D721Med (cell line): Measurements from ENCODE around the gene PLEKHA5.

Experiments used
- DNase-seq: peaks from one replicate; pipeline ENCODE4 v3.0.0; 2011; ENCODE audit warnings: low spot score; ENCODE audit not compliant: insufficient read length
- FAIRE-seq: peaks from 2 replicates; lab custom pipeline; 2011; peaks lifted over from hg19 to GRCh38; lab: Jason Lieb, UNC
- TF ChIP-seq, protein P1 (sequence below): IDR thresholded peaks from 2 replicates; pipeline ENCODE4 v1.5.1; 2012; ENCODE audit warnings: mild to moderate bottlenecking, control low read depth; ENCODE audit not compliant: insufficient read depth; ENCODE audit errors: missing control alignments

The PLEKHA5 gene

DNA sequence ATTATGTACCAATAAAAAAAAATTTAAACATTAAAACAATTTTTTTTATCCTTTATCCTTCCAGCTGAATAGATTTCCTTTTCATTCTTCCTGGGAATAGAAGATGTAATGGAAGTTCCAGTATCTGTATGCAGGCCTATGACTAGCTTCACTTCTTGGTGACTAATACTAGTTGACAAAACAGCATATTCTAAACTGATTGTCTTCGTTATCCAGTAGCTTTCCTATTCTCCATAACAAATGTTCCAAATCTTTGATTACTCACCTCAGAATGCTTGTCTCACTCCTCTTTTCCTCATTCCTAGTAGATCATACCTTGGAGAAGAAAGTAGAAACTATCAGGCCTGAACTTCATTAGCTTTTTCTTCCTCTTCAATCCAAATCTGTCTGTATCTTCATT is 70.7 kb downstream of the PLEKHA5 start:
- DNase-seq (no peak), FAIRE-seq (no peak)
- TF ChIP-seq, protein P1, sequence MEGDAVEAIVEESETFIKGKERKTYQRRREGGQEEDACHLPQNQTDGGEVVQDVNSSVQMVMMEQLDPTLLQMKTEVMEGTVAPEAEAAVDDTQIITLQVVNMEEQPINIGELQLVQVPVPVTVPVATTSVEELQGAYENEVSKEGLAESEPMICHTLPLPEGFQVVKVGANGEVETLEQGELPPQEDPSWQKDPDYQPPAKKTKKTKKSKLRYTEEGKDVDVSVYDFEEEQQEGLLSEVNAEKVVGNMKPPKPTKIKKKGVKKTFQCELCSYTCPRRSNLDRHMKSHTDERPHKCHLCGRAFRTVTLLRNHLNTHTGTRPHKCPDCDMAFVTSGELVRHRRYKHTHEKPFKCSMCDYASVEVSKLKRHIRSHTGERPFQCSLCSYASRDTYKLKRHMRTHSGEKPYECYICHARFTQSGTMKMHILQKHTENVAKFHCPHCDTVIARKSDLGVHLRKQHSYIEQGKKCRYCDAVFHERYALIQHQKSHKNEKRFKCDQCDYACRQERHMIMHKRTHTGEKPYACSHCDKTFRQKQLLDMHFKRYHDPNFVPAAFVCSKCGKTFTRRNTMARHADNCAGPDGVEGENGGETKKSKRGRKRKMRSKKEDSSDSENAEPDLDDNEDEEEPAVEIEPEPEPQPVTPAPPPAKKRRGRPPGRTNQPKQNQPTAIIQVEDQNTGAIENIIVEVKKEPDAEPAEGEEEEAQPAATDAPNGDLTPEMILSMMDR = no peak

DNA sequence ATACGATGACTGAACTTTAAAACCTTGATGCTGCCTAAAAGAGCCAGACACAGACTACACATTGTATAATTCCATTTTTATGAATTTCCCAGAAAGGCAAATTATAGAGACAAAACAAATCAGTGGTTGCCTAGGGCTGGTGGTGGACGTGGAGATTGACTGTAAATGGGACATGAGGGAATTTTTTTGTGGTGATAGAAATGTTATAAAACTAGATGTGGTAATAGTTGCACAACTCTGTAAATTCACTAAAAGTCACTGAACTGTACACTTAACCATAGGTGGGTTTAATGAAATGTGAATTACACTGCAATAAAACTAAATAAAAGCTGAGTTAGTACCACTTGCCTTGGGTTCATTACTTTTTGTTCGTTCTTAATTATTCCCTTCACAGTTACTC is 72.1 kb downstream of the PLEKHA5 start:
- TF ChIP-seq, protein P1 = no peak
- no peak for DNase-seq
- FAIRE-seq = no peak

DNA sequence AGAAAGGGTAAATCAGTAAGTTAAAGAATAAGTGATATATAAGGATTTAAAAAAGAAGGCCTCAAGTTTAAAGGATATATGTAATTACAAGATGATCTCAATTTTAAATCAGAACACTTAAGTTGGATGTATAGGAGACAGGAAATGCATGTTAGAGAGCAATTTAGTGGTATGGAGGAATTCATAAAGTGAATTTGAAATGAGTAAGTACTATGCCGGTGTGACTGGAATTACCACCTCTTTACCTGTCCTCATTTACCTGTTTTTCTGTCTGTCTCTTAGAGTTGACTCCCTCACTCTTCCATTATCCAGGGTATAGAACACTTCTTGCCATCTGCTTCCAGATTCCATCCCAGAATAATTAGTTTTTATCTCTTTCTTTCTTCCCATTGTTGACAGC is 73.5 kb downstream of the PLEKHA5 start:
- DNase-seq (no peak), FAIRE-seq (no peak)
- TF ChIP-seq, protein P1 = no peak

DNA sequence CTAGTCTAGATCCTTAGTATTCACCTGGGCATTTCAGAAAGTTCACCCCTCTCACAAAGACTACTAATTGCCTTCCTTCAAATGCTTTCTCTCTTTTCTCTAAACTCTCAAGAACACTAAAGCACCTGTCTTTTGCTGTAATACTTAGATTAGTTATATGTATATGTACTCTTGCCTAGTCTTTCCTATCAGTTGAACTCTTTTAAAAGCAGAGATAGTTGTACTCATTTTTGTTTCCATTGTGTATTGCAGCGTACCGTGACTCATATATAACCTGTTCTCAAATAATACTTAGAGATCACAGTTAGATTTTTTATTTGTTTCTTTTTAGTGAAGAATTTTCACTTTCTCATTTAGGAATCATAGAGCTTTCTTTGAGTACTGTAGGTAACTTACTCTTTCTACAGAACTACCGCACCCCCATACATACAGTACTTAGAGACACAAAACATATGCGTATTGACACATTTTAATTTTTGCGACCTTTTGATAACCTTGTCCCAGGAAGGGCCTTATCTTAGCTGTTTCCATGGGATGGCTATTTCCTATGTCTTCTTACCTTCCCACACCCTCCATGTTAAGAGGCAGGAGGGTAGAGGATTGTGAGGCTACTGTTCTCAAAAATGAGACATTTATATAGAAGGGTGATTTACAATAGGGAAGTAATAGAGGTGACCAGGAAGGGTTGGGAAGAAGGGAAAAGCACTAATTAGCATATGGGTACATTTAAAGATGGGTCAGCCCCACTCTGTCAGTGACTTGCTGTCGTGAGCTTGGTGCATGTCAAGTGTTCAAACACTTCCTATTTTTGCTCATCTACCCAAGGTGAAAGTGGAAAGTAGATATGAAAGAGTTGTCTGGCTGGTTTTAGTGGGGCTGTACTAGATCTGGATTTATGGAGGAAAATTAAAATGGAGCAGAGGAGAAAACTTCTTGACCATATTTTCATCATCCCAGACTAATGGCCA is 74.3 kb downstream of the PLEKHA5 start:
- TF ChIP-seq, protein P1 = no peak
- DNase-seq = no peak
- FAIRE-seq = no peak

DNA sequence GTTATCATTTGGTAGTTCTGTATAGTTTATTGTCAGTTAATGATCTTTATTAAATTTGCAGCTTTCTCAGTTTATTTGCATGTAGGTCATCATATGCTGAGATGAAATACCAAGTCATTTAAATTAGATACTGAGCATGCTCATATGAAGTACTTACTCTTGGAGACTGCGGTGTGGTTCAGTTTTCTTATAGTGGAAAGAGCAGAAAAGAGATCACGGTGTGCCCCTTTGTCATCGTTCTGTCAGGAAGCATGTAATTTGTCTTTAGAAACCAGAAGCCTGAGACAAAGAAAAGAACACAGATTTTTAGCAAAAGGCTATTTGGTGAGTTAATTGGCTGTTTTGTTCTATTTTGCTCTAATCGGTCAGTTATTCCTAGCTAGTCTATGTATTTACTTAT is 75.6 kb downstream of the PLEKHA5 start:
- TF ChIP-seq, protein P1 = no peak
- FAIRE-seq (no peak), DNase-seq (no peak)

DNA sequence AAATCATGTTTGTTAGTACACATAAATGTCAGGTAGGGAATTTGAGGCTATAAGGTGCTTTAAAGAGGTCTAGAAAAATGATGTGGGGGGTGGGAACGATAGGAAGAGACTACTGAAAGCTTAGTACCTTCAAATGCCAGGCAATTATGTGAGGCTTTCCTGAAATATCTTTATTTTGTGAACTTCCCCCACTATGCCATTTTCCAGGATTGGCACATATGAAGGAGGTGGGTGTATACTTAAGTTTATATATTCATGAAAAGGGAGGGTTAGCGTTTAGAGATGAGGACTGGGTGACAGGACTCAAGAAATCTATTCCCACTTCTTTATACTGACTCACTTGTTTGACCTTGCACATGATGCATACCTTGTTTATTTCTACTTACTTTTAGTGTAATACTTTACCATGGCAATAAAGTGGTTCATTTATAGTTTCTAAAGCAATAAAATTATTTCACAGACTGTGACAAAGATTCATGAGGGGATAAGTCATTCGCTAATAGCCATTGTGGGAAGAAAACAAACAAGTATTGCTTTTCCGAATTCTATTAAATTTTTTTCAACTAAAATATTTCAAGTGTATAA is 77.1 kb downstream of the PLEKHA5 start:
- peak; percentile 11 for FAIRE-seq
- TF ChIP-seq, protein P1 = no peak
- DNase-seq = no peak
